Endothelial cell (in vitro differentiated cells): ENCODE measurements around the gene PRR16. TPM values are rescaled to one million over a fixed set of nuclear protein-coding genes. Genes with fewer than 3 reads are reported as not detected.

Experiments used
- DNase-seq: peaks from one replicate; pipeline ENCODE4 v3.0.0; 2021; ENCODE audit warnings: low spot score
- H3K27ac Mint-ChIP-seq: one replicate; pipeline ENCODE4 v1.8.0; 2021; ENCODE audit warnings: mixed read lengths, inconsistent platforms; ENCODE audit not compliant: unreplicated experiment
- H3K27me3 Mint-ChIP-seq: one replicate; pipeline ENCODE4 v1.8.0; 2021; ENCODE audit warnings: mild to moderate bottlenecking, moderate library complexity, mixed read lengths, inconsistent platforms; ENCODE audit not compliant: unreplicated experiment
- H3K36me3 Mint-ChIP-seq: one replicate; pipeline ENCODE4 v1.8.0; 2021; ENCODE audit warnings: mild to moderate bottlenecking, low read depth, mixed read lengths, inconsistent platforms; ENCODE audit not compliant: unreplicated experiment
- H3K4me1 Mint-ChIP-seq: one replicate; pipeline ENCODE4 v1.8.0; 2021; ENCODE audit warnings: mild to moderate bottlenecking, mixed read lengths, inconsistent platforms; ENCODE audit not compliant: unreplicated experiment
- H3K4me3 Mint-ChIP-seq: one replicate; pipeline ENCODE4 v1.8.0; 2021; ENCODE audit warnings: mild to moderate bottlenecking, mixed read lengths, inconsistent platforms; ENCODE audit not compliant: unreplicated experiment
- H3K9me3 Mint-ChIP-seq: one replicate; pipeline ENCODE4 v1.8.0; 2021; ENCODE audit warnings: mixed read lengths, inconsistent platforms; ENCODE audit not compliant: unreplicated experiment
- total RNA-seq: library from RNA; stranded (reverse); fragmentation: NEBNext Ultra II Directional; extraction: Animal tissue kit (Norgen Biotek cat#: 25700); gene quantifications from one replicate; pipeline ENCODE4 v1.2.1, GENCODE V29; 2021; ENCODE audit not compliant: unreplicated experiment
- TF ChIP-seq, protein P1 (sequence below): fragments of 200-600 bp; sonication (generic); IDR thresholded peaks from one replicate; pipeline ENCODE4 v1.5.0; 2021; ENCODE audit warnings: antibody characterized with exemption; ENCODE audit not compliant: unreplicated experiment

The PRR16 gene
- total RNA-seq, 1 donor from 2014 or later: not detected

DNA sequence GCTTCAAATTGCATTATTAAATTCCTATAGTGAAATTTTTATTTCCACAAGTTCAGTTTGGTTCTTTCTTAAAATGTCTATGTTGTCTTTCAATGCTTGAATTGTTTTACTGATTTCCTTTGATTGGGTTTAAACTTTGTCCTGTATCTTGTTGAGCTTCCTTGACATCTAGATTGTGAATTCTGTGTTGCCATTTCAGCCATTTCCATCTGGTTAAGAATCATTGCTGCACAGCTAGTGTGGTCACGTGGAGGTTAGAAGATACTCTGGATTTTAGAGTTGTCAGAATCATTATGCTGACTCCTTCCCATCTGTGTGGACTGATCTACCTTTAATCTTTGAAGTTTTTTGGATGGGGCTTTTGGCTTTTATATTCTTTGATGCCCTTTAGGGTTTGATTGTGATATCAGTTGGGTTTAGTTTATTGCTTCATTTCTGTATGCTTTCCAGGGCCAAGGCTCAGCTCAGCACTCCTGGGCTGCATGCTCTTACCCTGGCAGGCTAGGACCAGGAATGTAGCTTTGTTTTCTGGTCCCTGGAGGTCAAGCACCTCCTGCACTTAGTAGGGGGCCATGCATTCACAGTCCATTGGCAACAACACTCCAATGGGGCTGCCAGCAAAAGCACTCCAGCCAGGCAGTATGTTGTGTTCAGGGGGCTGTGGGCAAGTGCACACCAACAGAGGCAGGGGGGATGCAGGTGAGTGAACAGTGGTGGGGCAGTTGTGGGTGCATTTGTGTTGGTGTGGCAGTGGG, 141.4 kb downstream of the PRR16 start:
- Mint-ChIP-seq H3K27ac (no peak overlapping the region), H3K27me3 (no peaks in the 10 kb centered on the region), H3K36me3 (no peaks in the 10 kb centered on the region), H3K4me1 (no peaks in the 10 kb centered on the region), H3K9me3 (no peaks in the 10 kb centered on the region), H3K4me3 (no peak overlapping the region)
- TF ChIP-seq, protein P1, sequence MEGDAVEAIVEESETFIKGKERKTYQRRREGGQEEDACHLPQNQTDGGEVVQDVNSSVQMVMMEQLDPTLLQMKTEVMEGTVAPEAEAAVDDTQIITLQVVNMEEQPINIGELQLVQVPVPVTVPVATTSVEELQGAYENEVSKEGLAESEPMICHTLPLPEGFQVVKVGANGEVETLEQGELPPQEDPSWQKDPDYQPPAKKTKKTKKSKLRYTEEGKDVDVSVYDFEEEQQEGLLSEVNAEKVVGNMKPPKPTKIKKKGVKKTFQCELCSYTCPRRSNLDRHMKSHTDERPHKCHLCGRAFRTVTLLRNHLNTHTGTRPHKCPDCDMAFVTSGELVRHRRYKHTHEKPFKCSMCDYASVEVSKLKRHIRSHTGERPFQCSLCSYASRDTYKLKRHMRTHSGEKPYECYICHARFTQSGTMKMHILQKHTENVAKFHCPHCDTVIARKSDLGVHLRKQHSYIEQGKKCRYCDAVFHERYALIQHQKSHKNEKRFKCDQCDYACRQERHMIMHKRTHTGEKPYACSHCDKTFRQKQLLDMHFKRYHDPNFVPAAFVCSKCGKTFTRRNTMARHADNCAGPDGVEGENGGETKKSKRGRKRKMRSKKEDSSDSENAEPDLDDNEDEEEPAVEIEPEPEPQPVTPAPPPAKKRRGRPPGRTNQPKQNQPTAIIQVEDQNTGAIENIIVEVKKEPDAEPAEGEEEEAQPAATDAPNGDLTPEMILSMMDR: no peak
- no peak for DNase-seq

DNA sequence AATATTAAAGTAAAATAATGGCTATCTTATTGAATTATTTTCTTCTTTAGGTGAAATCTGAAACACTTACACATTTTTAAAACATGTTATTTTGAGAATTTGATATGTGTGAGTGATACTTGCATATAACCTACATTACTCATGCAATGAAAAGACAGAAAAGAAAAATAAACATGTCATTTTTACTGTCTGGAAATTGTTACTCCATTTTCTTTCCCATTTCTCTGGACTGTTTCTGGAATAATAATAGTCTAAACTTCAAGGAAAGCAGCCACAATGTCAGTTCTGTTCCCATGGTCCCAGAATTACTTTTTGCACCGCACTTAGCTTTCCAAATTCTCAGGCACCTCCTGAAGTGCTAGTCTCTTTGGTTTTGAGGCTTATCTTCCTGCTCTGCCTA, 145.5 kb downstream of the PRR16 start:
- no peaks in the 10 kb centered on the region for H3K9me3 Mint-ChIP-seq
- TF ChIP-seq, protein P1: no peak
- DNase-seq: no peak
- H3K4me3 Mint-ChIP-seq: no peak overlapping the region
- H3K27me3 Mint-ChIP-seq: no peaks in the 10 kb centered on the region
- no peaks in the 10 kb centered on the region for H3K4me1 Mint-ChIP-seq
- no peak overlapping the region for H3K27ac Mint-ChIP-seq
- no peaks in the 10 kb centered on the region for H3K36me3 Mint-ChIP-seq

DNA sequence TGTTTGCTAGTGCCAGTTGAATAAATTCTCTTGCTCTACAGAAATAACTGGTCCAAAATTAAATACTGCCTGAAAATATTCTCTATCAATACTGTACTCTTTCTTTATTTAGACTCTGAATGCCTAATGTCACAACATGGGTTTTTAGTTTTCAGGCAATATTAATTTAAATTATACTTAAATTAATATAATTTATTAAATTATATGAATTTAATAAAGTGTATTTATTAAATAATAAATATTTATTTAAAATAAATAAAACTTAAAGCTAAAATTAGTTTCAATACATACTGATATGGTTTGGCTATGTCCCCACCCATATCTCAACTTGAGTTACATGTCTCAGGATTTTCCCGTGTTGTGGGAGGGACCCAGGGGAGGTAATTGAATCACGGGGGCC, 146.0 kb downstream of the PRR16 start:
- no peaks in the 10 kb centered on the region for H3K4me1 Mint-ChIP-seq
- H3K4me3 Mint-ChIP-seq: no peak overlapping the region
- no peaks in the 10 kb centered on the region for H3K9me3 Mint-ChIP-seq
- H3K36me3 Mint-ChIP-seq: no peaks in the 10 kb centered on the region
- DNase-seq: no peak
- TF ChIP-seq, protein P1: no peak
- H3K27ac Mint-ChIP-seq: no peak overlapping the region
- no peaks in the 10 kb centered on the region for H3K27me3 Mint-ChIP-seq

DNA sequence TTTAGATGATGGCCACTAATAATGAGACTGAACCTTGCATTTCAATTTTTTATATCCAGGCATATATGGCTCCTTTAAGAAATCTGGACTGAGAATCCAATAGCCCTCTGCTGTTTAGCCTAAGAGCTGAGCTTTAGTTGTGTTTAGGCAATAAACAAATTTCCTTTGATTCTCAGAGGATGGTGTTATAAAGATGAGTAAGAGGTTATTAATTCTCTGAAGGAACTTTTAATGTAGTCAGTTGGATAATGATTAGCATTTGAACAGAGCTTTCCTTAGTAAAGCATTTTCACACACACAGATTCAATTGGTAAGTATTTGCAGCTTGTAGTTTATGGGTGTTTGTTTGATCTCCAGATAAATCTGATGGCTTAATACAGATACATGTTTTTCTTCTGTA, 149.6 kb downstream of the PRR16 start:
- H3K27me3 Mint-ChIP-seq: no peaks in the 10 kb centered on the region
- H3K27ac Mint-ChIP-seq: no peak overlapping the region
- no peaks in the 10 kb centered on the region for H3K36me3 Mint-ChIP-seq
- no peaks in the 10 kb centered on the region for H3K4me1 Mint-ChIP-seq
- H3K9me3 Mint-ChIP-seq: no peaks in the 10 kb centered on the region
- no peak overlapping the region for H3K4me3 Mint-ChIP-seq
- no peak for DNase-seq
- TF ChIP-seq, protein P1: no peak

DNA sequence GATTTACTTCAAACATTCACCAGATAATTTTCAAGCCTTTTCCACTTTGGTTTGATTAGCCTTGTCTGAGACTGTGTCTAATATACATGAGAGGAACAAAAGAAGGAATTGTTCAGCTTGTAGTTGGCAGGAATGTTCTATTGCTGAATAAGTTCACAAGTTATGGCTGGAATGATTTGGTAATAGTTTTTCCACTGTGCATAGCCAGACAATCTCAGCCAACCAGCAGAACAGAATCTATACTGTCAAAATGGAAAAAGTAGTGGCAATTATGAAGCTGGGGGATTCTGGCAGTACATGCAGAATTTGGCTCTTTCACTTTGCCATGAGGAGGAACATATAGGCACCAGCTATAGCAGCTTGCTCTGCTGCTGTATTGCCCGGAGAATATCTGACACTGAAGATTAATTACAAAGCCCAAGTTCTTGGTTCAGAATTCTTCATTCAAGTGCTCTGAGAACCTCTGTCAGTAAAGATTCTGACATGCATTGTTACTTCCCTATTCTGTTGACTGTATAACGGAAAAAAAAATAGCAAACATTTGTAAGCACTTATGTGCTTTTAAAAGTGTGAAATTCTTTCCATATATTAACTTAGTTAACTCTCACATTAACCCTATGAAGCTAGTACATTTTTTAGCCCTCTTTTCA, 150.6 kb downstream of the PRR16 start:
- Mint-ChIP-seq H3K27ac (no peak overlapping the region), H3K9me3 (no peaks in the 10 kb centered on the region), H3K4me3 (no peak overlapping the region), H3K27me3 (no peaks in the 10 kb centered on the region), H3K36me3 (no peaks in the 10 kb centered on the region), H3K4me1 (no peaks in the 10 kb centered on the region)
- no peak for DNase-seq
- TF ChIP-seq, protein P1: no peak
